Panc1 (cell line): ENCODE measurements around the gene GDPD5. TPM values are rescaled to one million over a fixed set of nuclear protein-coding genes. Genes with fewer than 3 reads are reported as not detected.

Experiments used
- ATAC-seq: fragments of 200-7000 bp; cut with Tn5 transposase; 2 replicates; pipeline ENCODE4 v1.9.1; 2020; ENCODE audit warnings: mild to moderate bottlenecking, moderate library complexity
- BruUV-seq: library from RNA; stranded (reverse); fragments of 400-500 nt; replicated peaks from 2 replicates; lab custom pipeline; 2021; lab: Mats Ljungman, UMichigan
- CTCF ChIA-PET: fragments of 300-600 bp; sonication (Branson Sonifier 250); formaldehyde crosslinking; loops from one replicate; lab custom pipeline; 2022; ENCODE audit warnings: antibody characterized with exemption; lab: Charles Lee
- POLR2A ChIA-PET: fragments of 300-600 bp; sonication (Branson Sonifier 250); formaldehyde crosslinking; loops from one replicate; lab custom pipeline; 2022; ENCODE audit warnings: antibody characterized with exemption; lab: Charles Lee
- DNase-seq: peaks from one replicate; pipeline ENCODE4 v3.0.0-alpha.2; 2010; ENCODE audit warnings: low read depth, low spot score
- H3K27ac ChIP-seq: 2 replicates; pipeline ENCODE4 v1.5.1; 2011; ENCODE audit warnings: mild to moderate bottlenecking, low read length, inconsistent platforms
- H3K27me3 ChIP-seq: fragments of 200-500 bp; sonication (Bioruptor generic); 2 replicates; pipeline ENCODE4 v1.6.0; 2014; ENCODE audit warnings: low read length, inconsistent platforms; ENCODE audit not compliant: control insufficient read depth, insufficient read depth
- H3K36me3 ChIP-seq: fragments of 200-500 bp; sonication (Bioruptor generic); 2 replicates; pipeline ENCODE4 v1.5.1; 2014; ENCODE audit warnings: inconsistent platforms, mild to moderate bottlenecking, low read length, moderate library complexity; ENCODE audit not compliant: control insufficient read depth, insufficient read depth
- H3K4me1 ChIP-seq: 2 replicates; pipeline ENCODE4 v1.5.1; 2011; ENCODE audit warnings: inconsistent platforms, mild to moderate bottlenecking, low read length, moderate library complexity; ENCODE audit not compliant: control insufficient read depth, insufficient read depth
- H3K4me3 ChIP-seq, 2 experiments: 2 replicates each; pipeline ENCODE4 v1.5.1; 2011 to 2012; ENCODE audit warnings: low read depth in 2 of 2, low read length in 2 of 2, mild to moderate bottlenecking in 2 of 2, inconsistent platforms in 1 of 2, moderate library complexity in 1 of 2
- H3K9me3 ChIP-seq: fragments of 200-500 bp; sonication (Bioruptor generic); 2 replicates; pipeline ENCODE4 v1.5.1; 2014; ENCODE audit warnings: low read depth, mild to moderate bottlenecking, inconsistent platforms, low read length, moderate library complexity; ENCODE audit not compliant: control insufficient read depth, insufficient read depth
- POLR2AphosphoS5 ChIP-seq: IDR thresholded peaks from 2 replicates; pipeline ENCODE4 v1.6.1; 2012; ENCODE audit warnings: mild to moderate bottlenecking, low read depth, low read length, moderate library complexity
- SIN3A ChIP-seq: IDR thresholded peaks from 2 replicates; pipeline ENCODE4 v1.6.1; 2012; ENCODE audit warnings: low read depth, mild to moderate bottlenecking, low read length, moderate library complexity, borderline replicate concordance; ENCODE audit not compliant: insufficient read depth
- TCF7L2 ChIP-seq: IDR thresholded peaks from 2 replicates; pipeline ENCODE4 v1.6.1; 2011; ENCODE audit warnings: mild to moderate bottlenecking, low read depth, low read length, inconsistent platforms
- in situ Hi-C: cut with HindIII; loops from 2 replicates; pipeline ENCODE4 v1.10.0; 2016; ENCODE audit warnings: low sequenced_read_pairs, low pct_unique_long_range_greater_than_20kb
- intact Hi-C: fragments of 100-400 bp; cut with micrococcal nuclease; formaldehyde crosslinking; loops from one replicate; pipeline ENCODE4 v1.10.0; 2022; ENCODE audit not compliant: unreplicated experiment
- total RNA-seq: library from RNA; stranded (reverse); gene quantifications from one replicate; pipeline ENCODE4 v1.2.1, GENCODE V29; 2021; ENCODE audit not compliant: unreplicated experiment
- TF ChIP-seq, protein P1 (sequence below), 2 experiments: IDR thresholded peaks; 2 replicates each; pipeline ENCODE4 v1.6.1; 2011 to 2012; ENCODE audit warnings: low read depth in 2 of 2, control low read depth in 1 of 2, low read length in 1 of 2, mild to moderate bottlenecking in 1 of 2, moderate library complexity in 1 of 2; ENCODE audit not compliant: insufficient read depth in 1 of 2
- TF ChIP-seq, protein P2 (sequence below): fragments of 450-650 bp; IDR thresholded peaks from 2 replicates; pipeline ENCODE4 v1.5.1; 2017; ENCODE audit warnings: mild to moderate bottlenecking

The GDPD5 gene
- total RNA-seq, 1 experiment from 2014 or later, result 6.0 TPM

DNA sequence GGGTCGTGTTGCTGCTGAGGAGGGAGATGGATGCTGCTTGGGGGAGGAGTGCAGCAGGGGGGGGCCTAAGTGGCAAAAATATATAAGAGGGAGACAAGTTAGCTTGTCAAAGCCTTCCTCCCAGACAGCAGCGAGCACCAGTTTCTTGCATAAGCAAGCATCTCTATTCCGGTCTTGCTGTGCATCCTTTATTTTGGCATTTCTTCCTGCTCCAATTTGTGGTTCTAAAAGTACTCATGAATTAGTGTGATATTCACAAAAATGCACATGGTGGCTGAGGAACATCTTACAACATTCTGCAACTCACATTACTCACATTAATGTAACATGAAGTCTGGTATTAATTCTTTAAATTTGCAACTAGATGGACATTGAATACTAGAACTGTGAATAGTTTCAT, 32.1 kb downstream of the GDPD5 start:
- Histone ChIP-seq H3K27me3 (no peaks in the 10 kb centered on the region), H3K36me3 (no peaks in the 10 kb centered on the region), H3K27ac (no peak overlapping the region), H3K4me3 (no peak overlapping the region), H3K4me1 (peaks cover 3% of the 10 kb centered on the region; the same call in 1 of the 2 replicates), H3K9me3 (no peaks in the 10 kb centered on the region)
- no peak for ATAC-seq
- CTCF ChIA-PET, result interaction anchor here (0.7 kb wide), 1 partner anchor 349 kb away, joined by 8 read pairs; no protein-coding TSS in a partner anchor
- BruUV-seq, result no TSS peak
- in situ Hi-C loops, result no loop called here
- no peak for DNase-seq
- intact Hi-C loops, result no loop called here
- TF ChIP-seq POLR2AphosphoS5, result no peak
- TF ChIP-seq, protein P1, sequence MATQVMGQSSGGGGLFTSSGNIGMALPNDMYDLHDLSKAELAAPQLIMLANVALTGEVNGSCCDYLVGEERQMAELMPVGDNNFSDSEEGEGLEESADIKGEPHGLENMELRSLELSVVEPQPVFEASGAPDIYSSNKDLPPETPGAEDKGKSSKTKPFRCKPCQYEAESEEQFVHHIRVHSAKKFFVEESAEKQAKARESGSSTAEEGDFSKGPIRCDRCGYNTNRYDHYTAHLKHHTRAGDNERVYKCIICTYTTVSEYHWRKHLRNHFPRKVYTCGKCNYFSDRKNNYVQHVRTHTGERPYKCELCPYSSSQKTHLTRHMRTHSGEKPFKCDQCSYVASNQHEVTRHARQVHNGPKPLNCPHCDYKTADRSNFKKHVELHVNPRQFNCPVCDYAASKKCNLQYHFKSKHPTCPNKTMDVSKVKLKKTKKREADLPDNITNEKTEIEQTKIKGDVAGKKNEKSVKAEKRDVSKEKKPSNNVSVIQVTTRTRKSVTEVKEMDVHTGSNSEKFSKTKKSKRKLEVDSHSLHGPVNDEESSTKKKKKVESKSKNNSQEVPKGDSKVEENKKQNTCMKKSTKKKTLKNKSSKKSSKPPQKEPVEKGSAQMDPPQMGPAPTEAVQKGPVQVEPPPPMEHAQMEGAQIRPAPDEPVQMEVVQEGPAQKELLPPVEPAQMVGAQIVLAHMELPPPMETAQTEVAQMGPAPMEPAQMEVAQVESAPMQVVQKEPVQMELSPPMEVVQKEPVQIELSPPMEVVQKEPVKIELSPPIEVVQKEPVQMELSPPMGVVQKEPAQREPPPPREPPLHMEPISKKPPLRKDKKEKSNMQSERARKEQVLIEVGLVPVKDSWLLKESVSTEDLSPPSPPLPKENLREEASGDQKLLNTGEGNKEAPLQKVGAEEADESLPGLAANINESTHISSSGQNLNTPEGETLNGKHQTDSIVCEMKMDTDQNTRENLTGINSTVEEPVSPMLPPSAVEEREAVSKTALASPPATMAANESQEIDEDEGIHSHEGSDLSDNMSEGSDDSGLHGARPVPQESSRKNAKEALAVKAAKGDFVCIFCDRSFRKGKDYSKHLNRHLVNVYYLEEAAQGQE (IDR thresholded peaks at IDR 0.05; ENCODE audit: insufficient read depth in 1 of 2, low read depth in 2 of 2, low read length in 1 of 2), result no peak
- no peak for TF ChIP-seq TCF7L2
- TF ChIP-seq SIN3A, result no peak
- TF ChIP-seq, protein P2, sequence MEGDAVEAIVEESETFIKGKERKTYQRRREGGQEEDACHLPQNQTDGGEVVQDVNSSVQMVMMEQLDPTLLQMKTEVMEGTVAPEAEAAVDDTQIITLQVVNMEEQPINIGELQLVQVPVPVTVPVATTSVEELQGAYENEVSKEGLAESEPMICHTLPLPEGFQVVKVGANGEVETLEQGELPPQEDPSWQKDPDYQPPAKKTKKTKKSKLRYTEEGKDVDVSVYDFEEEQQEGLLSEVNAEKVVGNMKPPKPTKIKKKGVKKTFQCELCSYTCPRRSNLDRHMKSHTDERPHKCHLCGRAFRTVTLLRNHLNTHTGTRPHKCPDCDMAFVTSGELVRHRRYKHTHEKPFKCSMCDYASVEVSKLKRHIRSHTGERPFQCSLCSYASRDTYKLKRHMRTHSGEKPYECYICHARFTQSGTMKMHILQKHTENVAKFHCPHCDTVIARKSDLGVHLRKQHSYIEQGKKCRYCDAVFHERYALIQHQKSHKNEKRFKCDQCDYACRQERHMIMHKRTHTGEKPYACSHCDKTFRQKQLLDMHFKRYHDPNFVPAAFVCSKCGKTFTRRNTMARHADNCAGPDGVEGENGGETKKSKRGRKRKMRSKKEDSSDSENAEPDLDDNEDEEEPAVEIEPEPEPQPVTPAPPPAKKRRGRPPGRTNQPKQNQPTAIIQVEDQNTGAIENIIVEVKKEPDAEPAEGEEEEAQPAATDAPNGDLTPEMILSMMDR, result no peak
- POLR2A ChIA-PET, result interaction anchor here (0.7 kb wide), 1 partner anchor 18 kb away, joined by 3 read pairs; no protein-coding TSS in a partner anchor

DNA sequence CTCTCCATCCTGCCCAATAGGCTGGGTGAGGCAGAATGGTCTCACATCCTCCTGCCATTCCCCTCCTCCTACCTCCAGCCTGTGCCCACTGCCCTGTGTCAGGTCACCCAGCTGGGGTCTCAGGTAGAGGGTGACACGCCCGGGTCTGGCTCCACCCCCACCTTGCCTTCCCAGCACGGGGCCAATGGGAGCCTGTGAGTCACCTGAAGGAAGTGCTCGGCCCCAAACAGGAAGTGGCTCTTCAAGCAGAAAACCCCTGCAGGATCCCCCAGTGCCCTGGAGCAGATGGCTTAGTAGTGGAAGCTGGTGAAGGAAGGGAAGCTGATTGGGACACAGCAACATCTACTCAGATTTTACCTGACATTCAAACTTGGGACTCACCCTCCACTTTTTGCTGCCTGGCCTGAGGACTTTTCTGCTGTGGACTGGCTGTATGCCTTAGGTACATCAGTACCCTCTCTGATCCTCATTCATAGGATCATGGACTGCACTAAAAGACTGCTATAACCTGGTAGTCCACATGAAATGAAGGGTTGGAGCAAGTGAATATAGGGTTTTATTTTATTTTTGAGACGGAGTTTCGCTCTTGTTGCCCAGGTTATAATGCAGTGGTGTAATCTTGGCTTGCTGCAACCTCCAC, 33.4 kb downstream of the GDPD5 start:
- no peak for TF ChIP-seq TCF7L2
- TF ChIP-seq, protein P1 (IDR thresholded peaks at IDR 0.05; ENCODE audit: insufficient read depth in 1 of 2, low read depth in 2 of 2, low read length in 1 of 2), result no peak
- TF ChIP-seq, protein P2, result no peak
- TF ChIP-seq POLR2AphosphoS5, result no peak
- no peak for TF ChIP-seq SIN3A
- DNase-seq, result no peak
- Histone ChIP-seq H3K36me3 (no peaks in the 10 kb centered on the region), H3K27me3 (no peaks in the 10 kb centered on the region), H3K9me3 (no peaks in the 10 kb centered on the region), H3K27ac (peak overlapping the region; percentile 25; the same call in 1 of the 2 replicates), H3K4me3 (no peak overlapping the region), H3K4me1 (peaks cover 3% of the 10 kb centered on the region; the same call in 1 of the 2 replicates)
- no TSS peak for BruUV-seq
- in situ Hi-C loops, result no loop called here
- intact Hi-C loops, result no loop called here
- ATAC-seq, result no peak
- CTCF ChIA-PET, result no interaction called here
- POLR2A ChIA-PET, result no interaction called here
